Stimulated activated naive CD8-positive, alpha-beta T cell treated with anti-CD3 and anti-CD28 coated beads, Interleukin-15, Interleukin-2, amounts not matched to agents 100 ng/mL and 50 ng/mL, for 24 hours (primary cell): ENCODE results near the gene AHNAK2.
A peak's percentile ranks its signal among the peaks of the same experiment; 100 is the strongest.

Experiments used
- H3K27ac Mint-ChIP-seq: one replicate; pipeline ENCODE4 v1.8.0; 2021; ENCODE audit warnings: mild to moderate bottlenecking, mixed read lengths
- H3K27me3 Mint-ChIP-seq: one replicate; pipeline ENCODE4 v1.8.0; 2021; ENCODE audit warnings: mixed read lengths
- H3K36me3 Mint-ChIP-seq: one replicate; pipeline ENCODE4 v1.8.0; 2021; ENCODE audit warnings: low read depth, mixed read lengths
- H3K4me1 Mint-ChIP-seq: one replicate; pipeline ENCODE4 v1.8.0; 2021; ENCODE audit warnings: low read depth, mixed read lengths
- H3K4me3 Mint-ChIP-seq: one replicate; pipeline ENCODE4 v1.8.0; 2021; ENCODE audit warnings: mild to moderate bottlenecking, mixed read lengths
- H3K9me3 Mint-ChIP-seq: one replicate; pipeline ENCODE4 v1.8.0; 2021; ENCODE audit warnings: mixed read lengths

AHNAK2 gene

GRCh38 chr14:104937161-104937560, 41.0 kb downstream of the AHNAK2 start:
- H3K4me3 Mint-ChIP-seq: no peak overlapping the region
- peaks cover 5% of the 10 kb centered on the region for H3K27me3 Mint-ChIP-seq
- H3K4me1 Mint-ChIP-seq: peaks cover 5% of the 10 kb centered on the region
- no peak overlapping the region for H3K27ac Mint-ChIP-seq
- H3K36me3 Mint-ChIP-seq: no peaks in the 10 kb centered on the region
- H3K9me3 Mint-ChIP-seq: no peaks in the 10 kb centered on the region

DNA sequence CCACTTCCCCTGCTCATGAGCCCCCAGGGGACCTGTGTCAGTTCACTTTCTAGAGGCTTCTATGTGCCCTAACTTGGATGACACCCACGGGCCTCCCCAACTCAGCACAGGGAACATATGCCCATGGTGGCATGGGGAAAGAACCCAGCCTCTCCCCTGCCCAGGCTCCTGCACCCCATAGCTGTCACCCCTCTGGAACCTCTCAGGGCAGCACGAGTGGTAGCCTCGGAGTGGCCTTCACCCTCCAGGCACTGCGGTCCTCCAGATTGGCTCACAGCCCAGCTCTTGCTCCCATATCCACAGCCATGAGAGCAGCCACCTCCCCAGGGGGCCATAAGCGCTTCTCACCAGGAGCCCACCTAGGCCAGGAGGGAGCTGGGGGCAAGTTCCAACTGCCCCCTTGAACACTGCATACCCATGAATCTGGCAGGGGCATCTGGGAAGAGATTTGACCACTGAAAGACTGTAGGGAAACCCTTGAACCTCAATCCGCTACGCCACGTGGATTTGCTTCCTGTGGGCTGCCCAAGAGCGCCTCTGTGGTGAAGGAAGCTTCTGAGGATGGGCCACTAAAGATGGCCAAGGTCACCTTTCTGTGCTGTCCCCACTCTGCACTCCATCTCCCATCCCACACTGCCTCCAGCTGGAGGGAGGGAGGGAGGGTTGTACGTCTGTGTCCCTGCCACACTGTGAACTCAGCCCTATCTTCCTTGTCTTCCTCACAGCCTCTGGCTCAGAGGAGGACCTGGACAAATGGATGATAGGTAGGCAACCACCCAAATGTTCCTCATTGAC, 41.6 kb downstream of the AHNAK2 start:
- peaks cover 5% of the 10 kb centered on the region for H3K27me3 Mint-ChIP-seq
- no peak overlapping the region for H3K27ac Mint-ChIP-seq
- H3K4me1 Mint-ChIP-seq: peaks cover 5% of the 10 kb centered on the region
- no peaks in the 10 kb centered on the region for H3K9me3 Mint-ChIP-seq
- H3K4me3 Mint-ChIP-seq: no peak overlapping the region
- H3K36me3 Mint-ChIP-seq: no peaks in the 10 kb centered on the region

DNA sequence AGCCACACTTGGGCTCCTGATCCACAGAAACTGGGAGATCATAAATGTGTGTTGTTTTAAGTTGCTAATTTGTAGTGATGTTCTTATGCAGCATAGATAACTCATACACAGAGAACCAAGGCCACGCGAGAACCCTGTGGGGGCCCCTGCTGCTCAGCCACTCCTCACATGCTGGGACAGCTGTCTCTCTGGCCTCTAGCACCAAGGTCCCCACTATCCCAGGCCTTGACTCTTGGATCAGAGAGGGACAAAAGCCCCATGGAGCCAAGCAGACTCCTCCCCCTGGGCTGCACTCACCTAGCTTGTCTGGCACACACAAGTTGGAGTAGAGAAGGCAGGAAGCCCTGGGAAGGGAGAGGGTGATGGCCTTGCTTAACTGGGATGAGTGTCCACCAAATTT, 42.2 kb downstream of the AHNAK2 start:
- H3K4me3 Mint-ChIP-seq: no peak overlapping the region
- no peaks in the 10 kb centered on the region for H3K9me3 Mint-ChIP-seq
- H3K27ac Mint-ChIP-seq: no peak overlapping the region
- H3K36me3 Mint-ChIP-seq: no peaks in the 10 kb centered on the region
- H3K27me3 Mint-ChIP-seq: peaks cover 5% of the 10 kb centered on the region
- peaks cover 5% of the 10 kb centered on the region for H3K4me1 Mint-ChIP-seq

GRCh38 chr14:104935026-104935650, 43.0 kb downstream of the AHNAK2 start:
- Mint-ChIP-seq H3K27me3 (peaks cover 5% of the 10 kb centered on the region), H3K9me3 (no peaks in the 10 kb centered on the region), H3K4me3 (no peak overlapping the region), H3K27ac (no peak overlapping the region), H3K4me1 (peaks cover 5% of the 10 kb centered on the region), H3K36me3 (no peaks in the 10 kb centered on the region)

- Mint-ChIP-seq H3K9me3 (no peaks in the 10 kb centered on the region), H3K4me1 (peaks cover 5% of the 10 kb centered on the region), H3K27ac (peak overlapping the region; percentile 84)
Measured at GRCh38 chr14:104933746-104934733, 44.1 kb downstream of the AHNAK2 start.

DNA sequence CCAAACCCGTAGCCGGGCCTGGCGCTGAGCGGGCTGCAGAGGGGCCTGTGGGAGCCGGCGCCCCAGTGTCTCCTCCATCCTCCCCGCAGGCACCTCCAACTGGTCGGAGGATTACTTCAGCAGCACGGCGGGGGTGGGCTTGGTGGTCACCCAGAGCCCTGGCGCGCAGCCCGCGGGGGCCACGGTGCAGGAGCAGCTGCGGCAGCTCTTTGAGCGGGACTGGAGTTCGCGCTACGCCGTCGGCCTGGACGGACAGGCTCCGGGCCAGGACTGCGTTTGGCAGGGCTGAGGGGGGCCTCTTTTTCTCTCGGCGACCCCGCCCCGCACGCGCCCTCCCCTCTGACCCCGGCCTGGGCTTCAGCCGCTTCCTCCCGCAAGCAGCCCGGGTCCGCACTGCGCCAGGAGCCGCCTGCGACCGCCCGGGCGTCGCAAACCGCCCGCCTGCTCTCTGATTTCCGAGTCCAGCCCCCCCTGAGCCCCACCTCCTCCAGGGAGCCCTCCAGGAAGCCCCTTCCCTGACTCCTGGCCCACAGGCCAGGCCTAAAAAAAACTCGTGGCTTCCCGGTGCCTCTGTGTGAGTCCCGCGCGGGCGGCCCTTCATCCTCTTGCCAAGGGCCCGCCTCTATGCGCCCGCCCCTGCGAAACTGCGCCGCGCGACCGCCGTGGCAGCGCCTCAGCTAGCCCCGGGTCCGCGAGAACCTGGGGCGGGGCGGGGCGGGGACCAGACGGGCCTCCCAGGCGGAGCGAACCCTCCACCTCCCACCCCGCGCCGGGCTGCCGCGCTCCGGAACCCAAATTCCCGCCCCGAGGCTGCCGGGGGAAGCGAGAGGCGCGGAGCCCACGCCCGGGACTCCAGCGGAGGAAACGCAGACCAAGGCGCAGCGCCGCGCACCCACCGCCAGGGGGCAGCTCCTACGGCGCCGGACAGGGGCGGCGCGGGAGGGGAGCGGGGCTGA, 45.2 kb downstream of the AHNAK2 start:
- Mint-ChIP-seq H3K36me3 (no peaks in the 10 kb centered on the region), H3K4me1 (peaks cover 5% of the 10 kb centered on the region), H3K27me3 (peaks cover 5% of the 10 kb centered on the region), H3K27ac (no peak overlapping the region), H3K4me3 (no peak overlapping the region), H3K9me3 (no peaks in the 10 kb centered on the region)

More at GRCh38 chr14:104933746-104934733, 44.1 kb downstream of the AHNAK2 start:
- Mint-ChIP-seq H3K27me3 (peaks cover 5% of the 10 kb centered on the region), H3K36me3 (no peaks in the 10 kb centered on the region), H3K4me3 (peak overlapping the region; percentile 63)

- Mint-ChIP-seq H3K4me3 (no peak overlapping the region), H3K27ac (no peak overlapping the region), H3K9me3 (no peaks in the 10 kb centered on the region)
Measured at GRCh38 chr14:104931771-104932675, 46.2 kb downstream of the AHNAK2 start.

GRCh38 chr14:104931304-104931770, 46.8 kb downstream of the AHNAK2 start:
- H3K9me3 Mint-ChIP-seq: no peaks in the 10 kb centered on the region
- no peak overlapping the region for H3K27ac Mint-ChIP-seq
- no peak overlapping the region for H3K4me3 Mint-ChIP-seq

More at GRCh38 chr14:104931771-104932675, 46.2 kb downstream of the AHNAK2 start:
- peaks cover 5% of the 10 kb centered on the region for H3K4me1 Mint-ChIP-seq
- H3K36me3 Mint-ChIP-seq: no peaks in the 10 kb centered on the region
- H3K27me3 Mint-ChIP-seq: peaks cover 5% of the 10 kb centered on the region

DNA sequence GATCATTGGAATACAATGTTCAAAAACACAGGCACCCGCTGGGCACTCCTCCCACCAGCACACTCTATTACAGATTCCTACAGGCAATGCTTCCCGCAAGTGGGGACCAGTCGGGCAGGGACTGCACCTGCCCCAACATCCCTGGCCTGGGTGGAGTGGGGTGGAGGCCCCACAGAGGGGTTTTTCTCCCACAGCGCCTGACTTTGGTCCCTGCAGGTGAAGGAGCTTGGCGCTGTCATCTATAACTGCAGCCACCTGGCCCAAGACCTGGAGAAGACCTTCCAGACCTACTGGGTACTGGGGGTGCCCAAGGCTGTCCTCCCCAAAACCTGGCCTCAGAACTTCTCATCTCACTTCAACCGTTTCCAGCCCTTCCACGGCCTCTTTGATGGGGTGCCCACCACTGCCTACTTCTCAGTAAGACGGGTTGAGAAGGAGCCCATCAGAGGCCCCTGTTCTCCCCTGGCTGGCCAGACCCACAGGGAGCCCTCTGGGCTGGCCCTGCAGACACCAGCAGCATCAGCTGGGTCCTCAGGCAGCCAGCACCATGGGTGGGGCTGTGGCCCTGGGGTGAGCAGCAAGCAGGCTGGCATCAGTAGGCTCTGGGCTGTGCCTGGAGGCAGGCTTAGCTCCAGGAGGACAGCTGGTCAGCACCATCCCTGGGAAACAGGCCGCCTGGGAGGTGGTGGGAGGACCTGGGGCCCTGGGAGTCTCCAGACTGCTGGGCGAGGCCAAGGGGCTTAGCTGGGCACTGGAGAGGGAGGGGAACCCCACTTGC, 47.5 kb downstream of the AHNAK2 start:
- H3K9me3 Mint-ChIP-seq: no peaks in the 10 kb centered on the region
- no peaks in the 10 kb centered on the region for H3K36me3 Mint-ChIP-seq
- no peak overlapping the region for H3K27ac Mint-ChIP-seq
- H3K4me3 Mint-ChIP-seq: no peak overlapping the region
- peaks cover 11% of the 10 kb centered on the region for H3K4me1 Mint-ChIP-seq
- H3K27me3 Mint-ChIP-seq: peaks cover 5% of the 10 kb centered on the region

More at GRCh38 chr14:104931304-104931770, 46.8 kb downstream of the AHNAK2 start:
- Mint-ChIP-seq H3K36me3 (no peaks in the 10 kb centered on the region), H3K4me1 (peaks cover 10% of the 10 kb centered on the region), H3K27me3 (peaks cover 5% of the 10 kb centered on the region)

GRCh38 chr14:104929268-104930230, 48.6 kb downstream of the AHNAK2 start:
- no peak overlapping the region for H3K4me3 Mint-ChIP-seq
- peaks cover 9% of the 10 kb centered on the region for H3K4me1 Mint-ChIP-seq
- no peaks in the 10 kb centered on the region for H3K36me3 Mint-ChIP-seq
- no peak overlapping the region for H3K27ac Mint-ChIP-seq
- H3K9me3 Mint-ChIP-seq: no peaks in the 10 kb centered on the region
- peaks cover 3% of the 10 kb centered on the region for H3K27me3 Mint-ChIP-seq

DNA sequence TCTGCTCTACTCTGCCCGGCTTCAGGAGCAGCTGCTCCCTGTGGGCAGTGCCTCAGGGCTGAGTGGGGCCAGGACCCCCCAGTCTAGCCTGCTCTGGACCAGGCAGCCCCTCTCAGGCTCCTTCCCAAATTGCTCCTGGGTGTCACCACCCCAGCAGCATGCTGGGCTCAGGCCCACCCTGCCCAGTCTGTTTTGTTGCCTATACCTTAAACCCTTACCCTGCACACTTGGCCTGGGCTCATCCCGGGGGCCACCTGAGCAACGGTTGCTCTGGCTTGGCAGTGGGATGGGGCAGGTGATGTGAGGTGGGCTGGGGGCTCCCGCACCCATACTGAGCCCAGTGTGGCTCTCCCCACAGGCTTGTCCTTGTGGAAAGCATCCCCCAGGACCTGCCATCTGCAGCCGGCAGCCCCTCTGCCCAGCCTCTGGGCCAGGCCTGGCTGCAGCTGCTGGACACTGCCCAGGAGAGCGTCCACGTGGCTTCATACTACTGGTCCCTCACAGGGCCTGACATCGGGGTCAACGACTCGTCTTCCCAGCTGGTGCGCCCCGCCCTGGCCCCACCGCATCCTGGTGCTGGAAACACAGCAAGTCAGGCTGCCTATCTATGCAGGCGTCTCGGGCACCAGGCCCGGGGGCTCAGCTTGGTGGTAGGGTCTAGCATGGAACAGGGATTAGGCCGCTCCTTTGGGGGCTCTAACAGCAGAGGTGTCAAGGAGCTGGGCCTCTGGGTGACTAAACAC, 49.6 kb downstream of the AHNAK2 start:
- Mint-ChIP-seq H3K27ac (no peak overlapping the region), H3K9me3 (no peaks in the 10 kb centered on the region), H3K36me3 (no peaks in the 10 kb centered on the region), H3K27me3 (no peaks in the 10 kb centered on the region), H3K4me1 (peaks cover 6% of the 10 kb centered on the region), H3K4me3 (no peak overlapping the region)
